GM15510 (cell line): Measurements from ENCODE around the gene POT1.

ENCODE experiments used
- POLR2A ChIP-seq: IDR thresholded peaks from 3 replicates; pipeline ENCODE4 v1.6.1; 2011; ENCODE audit warnings: borderline replicate concordance; ENCODE audit not compliant: insufficient read length; ENCODE audit errors: extremely low read depth

POT1 gene

GRCh38 chr7:124929467-124930172, at the start of gene POT1:
POT1 (minus strand) TSS chr7:124929825; CDS start chr7:124897173, 32,652 bp downstream.
- TF ChIP-seq POLR2A = peak; percentile 56

GRCh38 chr7:124965553-124965952, 35.9 kb upstream of the POT1 start:
- no peak for TF ChIP-seq POLR2A

GRCh38 chr7:124959676-124960075, 30.1 kb upstream of the POT1 start:
- no peak for TF ChIP-seq POLR2A

- TF ChIP-seq POLR2A = no peak
Observed at GRCh38 chr7:124956160-124956559, 26.5 kb upstream of the POT1 start.

GRCh38 chr7:124954790-124955189, 25.2 kb upstream of the POT1 start:
- TF ChIP-seq POLR2A = no peak

- TF ChIP-seq POLR2A = no peak
Observed at GRCh38 chr7:124945680-124946079, 16.1 kb upstream of the POT1 start.

- no peak for TF ChIP-seq POLR2A
Observed at GRCh38 chr7:124943472-124943871, 13.8 kb upstream of the POT1 start.

GRCh38 chr7:124942399-124942798, 12.8 kb upstream of the POT1 start:
- no peak for TF ChIP-seq POLR2A

GRCh38 chr7:124940306-124940705, 10.7 kb upstream of the POT1 start:
- no peak for TF ChIP-seq POLR2A

- no peak for TF ChIP-seq POLR2A
Observed at GRCh38 chr7:124938128-124938527, 8.5 kb upstream of the POT1 start.

- TF ChIP-seq POLR2A = no peak
Observed at GRCh38 chr7:124937076-124937475, 7.5 kb upstream of the POT1 start.

GRCh38 chr7:124934841-124935240, 5.2 kb upstream of the POT1 start:
- TF ChIP-seq POLR2A = no peak

- no peak for TF ChIP-seq POLR2A
Observed at GRCh38 chr7:124930655-124931597, 1.3 kb upstream of the POT1 start.

GRCh38 chr7:124930173-124930623, 573 bp upstream of the POT1 start:
- no peak for TF ChIP-seq POLR2A

GRCh38 chr7:124924906-124925305, 4.7 kb downstream of the POT1 start:
- TF ChIP-seq POLR2A = no peak
